ENCODE data around the gene KCNIP4. TPM values are rescaled to one million over a fixed set of nuclear protein-coding genes. Genes with fewer than 3 reads are reported as not detected.

KCNIP4 gene
- total and polyA plus RNA-seq, 2 of the 4 experiments (the other 2 are of a cell fraction) = not detected

DNA sequence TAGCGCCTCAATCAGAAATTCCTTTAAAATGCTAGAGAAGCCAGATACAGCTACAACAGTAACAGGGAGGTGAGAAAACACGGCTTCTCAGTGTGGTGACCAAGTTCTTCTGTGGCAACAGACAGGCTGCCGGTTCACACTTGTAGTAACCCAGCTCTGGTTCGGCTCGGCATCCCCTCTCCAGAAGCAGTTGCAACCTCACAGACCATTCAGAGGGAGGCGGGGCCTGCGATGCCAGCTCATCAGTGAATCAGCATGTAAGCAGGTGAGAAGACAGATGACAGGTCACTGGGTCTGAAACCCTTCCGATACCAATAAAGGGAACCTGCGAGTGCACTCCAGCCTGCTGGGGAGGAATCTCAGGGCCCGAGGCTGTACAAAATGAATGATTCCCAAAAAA lies 251.0 kb downstream of the KCNIP4 start:
- H3K23ac ChIP-seq (ENCODE audit: low read depth, low read length) = no peak overlapping the region
- TF ChIP-seq MXI1 (IDR thresholded peaks at IDR 0.05; ENCODE audit: borderline replicate concordance, low read depth, low read length) (no peak), SMC3 (IDR thresholded peaks at IDR 0.05; ENCODE audit: low read depth, low read length) (no peak), CHD1 (IDR thresholded peaks at IDR 0.05; ENCODE audit: low read depth, low read length) (no peak), FOS (IDR thresholded peaks at IDR 0.05; ENCODE audit: low read depth, low read length) (no peak), CEBPB (IDR thresholded peaks at IDR 0.05; ENCODE audit: low read depth, low read length) (no peak)
- TF ChIP-seq, protein P1, sequence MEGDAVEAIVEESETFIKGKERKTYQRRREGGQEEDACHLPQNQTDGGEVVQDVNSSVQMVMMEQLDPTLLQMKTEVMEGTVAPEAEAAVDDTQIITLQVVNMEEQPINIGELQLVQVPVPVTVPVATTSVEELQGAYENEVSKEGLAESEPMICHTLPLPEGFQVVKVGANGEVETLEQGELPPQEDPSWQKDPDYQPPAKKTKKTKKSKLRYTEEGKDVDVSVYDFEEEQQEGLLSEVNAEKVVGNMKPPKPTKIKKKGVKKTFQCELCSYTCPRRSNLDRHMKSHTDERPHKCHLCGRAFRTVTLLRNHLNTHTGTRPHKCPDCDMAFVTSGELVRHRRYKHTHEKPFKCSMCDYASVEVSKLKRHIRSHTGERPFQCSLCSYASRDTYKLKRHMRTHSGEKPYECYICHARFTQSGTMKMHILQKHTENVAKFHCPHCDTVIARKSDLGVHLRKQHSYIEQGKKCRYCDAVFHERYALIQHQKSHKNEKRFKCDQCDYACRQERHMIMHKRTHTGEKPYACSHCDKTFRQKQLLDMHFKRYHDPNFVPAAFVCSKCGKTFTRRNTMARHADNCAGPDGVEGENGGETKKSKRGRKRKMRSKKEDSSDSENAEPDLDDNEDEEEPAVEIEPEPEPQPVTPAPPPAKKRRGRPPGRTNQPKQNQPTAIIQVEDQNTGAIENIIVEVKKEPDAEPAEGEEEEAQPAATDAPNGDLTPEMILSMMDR (conservative IDR thresholded peaks at IDR 0.05; ENCODE audit: low read depth, low read length) = no peak
- TF ChIP-seq, protein P2, sequence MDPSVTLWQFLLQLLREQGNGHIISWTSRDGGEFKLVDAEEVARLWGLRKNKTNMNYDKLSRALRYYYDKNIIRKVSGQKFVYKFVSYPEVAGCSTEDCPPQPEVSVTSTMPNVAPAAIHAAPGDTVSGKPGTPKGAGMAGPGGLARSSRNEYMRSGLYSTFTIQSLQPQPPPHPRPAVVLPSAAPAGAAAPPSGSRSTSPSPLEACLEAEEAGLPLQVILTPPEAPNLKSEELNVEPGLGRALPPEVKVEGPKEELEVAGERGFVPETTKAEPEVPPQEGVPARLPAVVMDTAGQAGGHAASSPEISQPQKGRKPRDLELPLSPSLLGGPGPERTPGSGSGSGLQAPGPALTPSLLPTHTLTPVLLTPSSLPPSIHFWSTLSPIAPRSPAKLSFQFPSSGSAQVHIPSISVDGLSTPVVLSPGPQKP (IDR thresholded peaks at IDR 0.05; ENCODE audit: borderline replicate concordance, low read depth, low read length) = no peak
- TF ChIP-seq, protein P3, sequence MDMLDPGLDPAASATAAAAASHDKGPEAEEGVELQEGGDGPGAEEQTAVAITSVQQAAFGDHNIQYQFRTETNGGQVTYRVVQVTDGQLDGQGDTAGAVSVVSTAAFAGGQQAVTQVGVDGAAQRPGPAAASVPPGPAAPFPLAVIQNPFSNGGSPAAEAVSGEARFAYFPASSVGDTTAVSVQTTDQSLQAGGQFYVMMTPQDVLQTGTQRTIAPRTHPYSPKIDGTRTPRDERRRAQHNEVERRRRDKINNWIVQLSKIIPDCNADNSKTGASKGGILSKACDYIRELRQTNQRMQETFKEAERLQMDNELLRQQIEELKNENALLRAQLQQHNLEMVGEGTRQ (IDR thresholded peaks at IDR 0.05; ENCODE audit: low read depth, low read length) = no peak
- no CpG with 5 or more reads among the region's 10 CpGs for WGBS, 2 experiments (ENCODE audit: extremely low coverage in 2 of 2, insufficient read length in 1 of 2)
- no peak overlapping the region for H4K8ac ChIP-seq (ENCODE audit: low read depth in 2 of 2, low read length in 2 of 2)
- in situ Hi-C loops (cut with MboI; ENCODE audit: low sequenced_read_pairs) (no loop called here), dilution Hi-C loops (cut with HindIII; ENCODE audit: low sequenced_read_pairs, unreplicated experiment) (no loop called here), intact Hi-C loops (cut with micrococcal nuclease) (no loop called here)
- no peak overlapping the region for H2BK15ac ChIP-seq (ENCODE audit: low read depth, low read length)
- H4K5ac ChIP-seq (ENCODE audit: low read depth, low read length) = no peak overlapping the region
- no peak overlapping the region for H2BK20ac ChIP-seq (ENCODE audit: low read depth, low read length)
- no peak overlapping the region for H4K91ac ChIP-seq (ENCODE audit: insufficient read depth, low read depth, low read length)
- H4K20me1 ChIP-seq (ENCODE audit: insufficient read depth, low read length) = no peaks in the 10 kb centered on the region
- H3K4me3 ChIP-seq (ENCODE audit: insufficient read depth, low read depth, low read length) = no peak overlapping the region
- H3K4ac ChIP-seq (ENCODE audit: low read depth, low read length) = no peak overlapping the region
- no peaks in the 10 kb centered on the region for H3K79me1 ChIP-seq (ENCODE audit: low read depth in 1 of 2, low read length in 2 of 2)
- no peak overlapping the region for H2BK120ac ChIP-seq (ENCODE audit: low read depth, low read length)
- no peaks in the 10 kb centered on the region for H3K4me1 ChIP-seq (ENCODE audit: control insufficient read depth, insufficient read depth, low read length)
- DNase-seq (no peak), ATAC-seq (ENCODE audit: low read depth) (no peak)
- H3K27me3 ChIP-seq (ENCODE audit: control insufficient read depth, insufficient read depth, low read length) = no peaks in the 10 kb centered on the region
- no peak overlapping the region for H3K14ac ChIP-seq (replicated peaks; ENCODE audit: low read depth, low read length)
- no peak overlapping the region for H2AK5ac ChIP-seq (ENCODE audit: low read depth, low read length)
- no peak overlapping the region for H2AFZ ChIP-seq (replicated peaks; ENCODE audit: low read length, poor library complexity)
- CTCF ChIA-PET = no interaction called here
- no peaks in the 10 kb centered on the region for H3K36me3 ChIP-seq (ENCODE audit: control insufficient read depth, insufficient read depth, low read length)
- H3K4me2 ChIP-seq (ENCODE audit: low read depth, low read length) = no peak overlapping the region
- no peak overlapping the region for H2AK9ac ChIP-seq (replicated peaks; ENCODE audit: low read depth, low read length, poor library complexity)
- H3K9me1 ChIP-seq (ENCODE audit: insufficient read depth, low read length) = no peaks in the 10 kb centered on the region
- no peak overlapping the region for H2BK5ac ChIP-seq (ENCODE audit: low read depth, low read length, poor library complexity, severe bottlenecking)
- no peaks in the 10 kb centered on the region for H3K9me3 ChIP-seq (ENCODE audit: control insufficient read depth, insufficient read depth, low read length)
- H3K18ac ChIP-seq (ENCODE audit: low read depth, low read length) = no peak overlapping the region
- H3K27ac ChIP-seq (ENCODE audit: insufficient read depth, low read length) = no peak overlapping the region
- no TSS peak for BruUV-seq (replicated peaks)
- POLR2A ChIA-PET (ENCODE audit: unreplicated experiment) = no interaction called here
- no peak overlapping the region for H3K56ac ChIP-seq (ENCODE audit: extremely low read depth, insufficient read depth, low read length)
- H3K9ac ChIP-seq (ENCODE audit: low read depth, low read length) = no peak overlapping the region
